ENCODE results near the gene TARDBP.
"Not testable (repeated sequence)": the region's sequence is repeated elsewhere in the genome, so short reads cannot be mapped to it uniquely, and the experiment has no call there.

TARDBP gene

GRCh38 chr1:10986525-10986890, 25.9 kb upstream of the TARDBP start:
- no peak for TF ChIP-seq CTCF (conservative IDR thresholded peaks at IDR 0.05)
- no peak overlapping the region for H3K27ac ChIP-seq

- no peak for TF ChIP-seq CTCF (conservative IDR thresholded peaks at IDR 0.05)
- H3K27ac ChIP-seq = no peak overlapping the region
Measured at GRCh38 chr1:10987840-10988417, 24.5 kb upstream of the TARDBP start.

GRCh38 chr1:10989095-10989494, 23.4 kb upstream of the TARDBP start:
- H3K27ac ChIP-seq = no peak overlapping the region
- TF ChIP-seq CTCF (conservative IDR thresholded peaks at IDR 0.05) = no peak

GRCh38 chr1:10989920-10990516, 22.4 kb upstream of the TARDBP start:
- H3K27ac ChIP-seq = not testable (repeated sequence)

- TF ChIP-seq CTCF (conservative IDR thresholded peaks at IDR 0.05) = no peak
- no peak overlapping the region for H3K27ac ChIP-seq
Measured at GRCh38 chr1:10990828-10991227, 21.6 kb upstream of the TARDBP start.

GRCh38 chr1:10992004-10992403, 20.4 kb upstream of the TARDBP start:
- H3K27ac ChIP-seq = not testable (repeated sequence)

GRCh38 chr1:10992864-10993263, 19.6 kb upstream of the TARDBP start:
- H3K27ac ChIP-seq = no peak overlapping the region
- no peak for TF ChIP-seq CTCF (conservative IDR thresholded peaks at IDR 0.05)

- no peak overlapping the region for H3K27ac ChIP-seq
- no peak for TF ChIP-seq CTCF (conservative IDR thresholded peaks at IDR 0.05)
Measured at GRCh38 chr1:10996100-10996499, 16.4 kb upstream of the TARDBP start.

- H3K27ac ChIP-seq = no peak overlapping the region
- TF ChIP-seq CTCF (conservative IDR thresholded peaks at IDR 0.05) = no peak
Measured at GRCh38 chr1:11000526-11000925, 11.9 kb upstream of the TARDBP start.

Data from VCaP (cell line).